K562 (cell line): Measurements from ENCODE around the gene CNGA1. TPM values are rescaled to one million over a fixed set of nuclear protein-coding genes. Genes with fewer than 3 reads are reported as not detected.

ENCODE experiments used
- ATAC-seq: fragments of 200-7000 bp; cut with Tn5 transposase; 3 replicates; pipeline ENCODE4 v1.9.1; 2020; ENCODE audit warnings: moderate library complexity
- BruUV-seq: library from RNA; stranded (reverse); fragments of 400-500 nt; replicated peaks from 2 replicates; lab custom pipeline; 2021; lab: Mats Ljungman, UMichigan
- CTCF ChIA-PET: fragments of 300-600 bp; formaldehyde crosslinking; extraction: SDS; loops from one replicate; lab custom pipeline; 2021; ENCODE audit warnings: low intra/inter-chr PET ratio; lab: Yijun Ruan, JAX
- POLR2A ChIA-PET: fragments of 300-600, 350-650 bp; sonication (Branson Sonifier 250); formaldehyde crosslinking; extraction: SDS; loops from one replicate; lab custom pipeline; 2021; ENCODE audit warnings: antibody characterized with exemption, inconsistent platforms; lab: Yijun Ruan, JAX
- DNase-seq, 4 experiments: peaks; one replicate each; pipeline versions ENCODE4 v3.0.0 to v3.0.0-alpha.2; 2011 to 2018; ENCODE audit warnings: low spot score in 3 of 4, mixed read lengths in 3 of 4; ENCODE audit errors: extremely low read depth in 1 of 4
- FAIRE-seq: peaks from 2 replicates; lab custom pipeline; 2011; peaks lifted over from hg19 to GRCh38; lab: Jason Lieb, UNC
- H2AFZ ChIP-seq: 2 replicates; pipeline ENCODE4 v1.6.0; 2011; ENCODE audit warnings: low read depth, low read length, control low read depth, inconsistent platforms
- H3K27ac ChIP-seq: fragments of 200-600 bp; 3 replicates; pipeline ENCODE4 v1.8.0; 2011; ENCODE audit warnings: low read depth, mild to moderate bottlenecking, control low read depth, inconsistent platforms, low read length, moderate library complexity, mixed read lengths; ENCODE audit errors: extremely low read depth
- H3K27me3 ChIP-seq, 2 experiments: fragments of 300-600 bp in 1 of 2; 2 replicates in 1 of 2; 3 replicates in 1 of 2; pipeline versions ENCODE4 v1.6.0 to v1.8.0; 2011; ENCODE audit warnings: inconsistent platforms in 2 of 2, low read length in 2 of 2, mild to moderate bottlenecking in 1 of 2, mixed read lengths in 1 of 2, moderate library complexity in 1 of 2; ENCODE audit not compliant: control insufficient read depth in 2 of 2, insufficient read depth in 2 of 2
- H3K36me3 ChIP-seq: fragments of 300-600 bp; 3 replicates; pipeline ENCODE4 v1.8.0; 2011; ENCODE audit warnings: mild to moderate bottlenecking, low read length, inconsistent platforms; ENCODE audit not compliant: control insufficient read depth, insufficient read depth
- H3K4me1 ChIP-seq, 2 experiments: fragments of 200-600 bp in 1 of 2; replicated peaks in 1 of 2; 2 replicates in 1 of 2; 3 replicates in 1 of 2; pipeline versions ENCODE4 v1.5.1 to v1.8.0; 2011; ENCODE audit warnings: inconsistent platforms in 2 of 2, low read length in 2 of 2, mild to moderate bottlenecking in 1 of 2, mixed read lengths in 1 of 2, moderate library complexity in 1 of 2; ENCODE audit not compliant: control insufficient read depth in 2 of 2, insufficient read depth in 2 of 2
- H3K4me2 ChIP-seq: 2 replicates; pipeline ENCODE4 v1.6.1; 2011; ENCODE audit warnings: low read length, control low read depth, inconsistent platforms, mixed read lengths; ENCODE audit not compliant: insufficient read depth
- H3K4me3 ChIP-seq: fragments of 200-600 bp; sonication (generic), shearing (Covaris generic); 2 replicates; pipeline ENCODE4 v1.5.1; 2016; ENCODE audit warnings: control low read depth, inconsistent platforms
- H3K79me2 ChIP-seq: fragments of 200-600 bp; 3 replicates; pipeline ENCODE4 v1.8.0; 2011; ENCODE audit warnings: low read length, inconsistent platforms; ENCODE audit not compliant: control insufficient read depth, insufficient read depth
- H3K9ac ChIP-seq, 2 experiments: 2 replicates each; pipeline versions ENCODE4 v1.6.0 to v1.6.1; 2011; ENCODE audit warnings: low read depth in 2 of 2, low read length in 2 of 2, control low read depth in 1 of 2, inconsistent platforms in 1 of 2, mild to moderate bottlenecking in 1 of 2, mixed read lengths in 1 of 2; ENCODE audit not compliant: insufficient read depth in 1 of 2
- H3K9me1 ChIP-seq: one replicate; pipeline ENCODE4 v1.6.0; 2011; ENCODE audit warnings: inconsistent platforms, mild to moderate bottlenecking, low read length, moderate library complexity; ENCODE audit not compliant: control insufficient read depth, insufficient read depth
- H3K9me3 ChIP-seq: replicated peaks from 2 replicates; pipeline ENCODE4 v1.5.1; 2011; ENCODE audit warnings: low read depth, low read length, inconsistent platforms; ENCODE audit not compliant: control insufficient read depth, insufficient read depth
- H4K20me1 ChIP-seq: replicated peaks from 2 replicates; pipeline ENCODE4 v1.6.1; 2011; ENCODE audit warnings: low read length, inconsistent platforms, mixed read lengths; ENCODE audit not compliant: control insufficient read depth, insufficient read depth
- BRCA1 ChIP-seq, 2 experiments: fragments of 450-650 bp in 1 of 2; sonication (generic) in 1 of 2; formaldehyde crosslinking in 1 of 2; IDR thresholded peaks; 2 replicates each; pipeline versions ENCODE4 v1.5.0 to v1.6.1; 2017 to 2020; ENCODE audit warnings: mild to moderate bottlenecking in 1 of 2, missing genetic modification reagents in 1 of 2
- ETV5 ChIP-seq: sonication (generic); formaldehyde crosslinking; IDR thresholded peaks from 2 replicates; pipeline ENCODE4 v1.4.0; 2020; ENCODE audit warnings: low read depth, mild to moderate bottlenecking, missing genetic modification reagents
- LCOR ChIP-seq: sonication (generic); formaldehyde crosslinking; IDR thresholded peaks from 2 replicates; pipeline ENCODE4 v1.8.0; 2022; ENCODE audit warnings: mild to moderate bottlenecking, missing genetic modification reagents
- MTF1 ChIP-seq: fragments of 250-450 bp; sonication (Bioruptor Pico); IDR thresholded peaks from 2 replicates; pipeline ENCODE4 v1.9.0; 2021; ENCODE audit warnings: moderate library complexity, mild to moderate bottlenecking, inconsistent platforms, borderline replicate concordance
- POLR2AphosphoS2 ChIP-seq: IDR thresholded peaks from 2 replicates; pipeline ENCODE4 v1.6.1; 2012; ENCODE audit warnings: low read length, improper control_type of control experiment
- RFX5 ChIP-seq: IDR thresholded peaks from 2 replicates; pipeline ENCODE4 v1.6.1; 2011; ENCODE audit warnings: low read depth, mild to moderate bottlenecking, improper control_type of control experiment, low read length
- SNRNP70 ChIP-seq: fragments of 200-400 bp; formaldehyde crosslinking; optimal IDR thresholded peaks from 2 replicates; pipeline ENCODE3; 2017; ENCODE audit warnings: low read depth, low read length
- TCF7L2 ChIP-seq: fragments of 150-350 bp; IDR thresholded peaks from 2 replicates; pipeline ENCODE4 v1.6.1; 2016; ENCODE audit warnings: low read depth, mild to moderate bottlenecking, low read length, moderate library complexity
- THRAP3 ChIP-seq: fragments of 450-650 bp; IDR thresholded peaks from 2 replicates; pipeline ENCODE4 v1.6.1; 2016; ENCODE audit warnings: mild to moderate bottlenecking, inconsistent platforms, borderline replicate concordance
- WGBS: fragments of 100-300 bp; shearing (Covaris generic); methylation state at CpG from one replicate; pipeline ENCODE4 v1.1.6; 2016; ENCODE audit warnings: low coverage, mixed read lengths; ENCODE audit not compliant: insufficient coverage; ENCODE audit errors: missing lambda C conversion rate; 5-methylcytosine and 5-hydroxymethylcytosine counted together
- in situ Hi-C: fragments of 300-500 bp; cut with MboI; formaldehyde crosslinking; loops from 4 replicates; pipeline ENCODE4 v1.15.0; 2018; ENCODE audit warnings: inconsistent platforms, mixed read lengths
- intact Hi-C: fragments of 100-400 bp; cut with micrococcal nuclease; formaldehyde crosslinking; loops from 2 replicates; pipeline ENCODE4 v1.14.2; 2022
- polyA plus RNA-seq, 8 experiments: library from polyadenylated mRNA; depleted of rRNA in 4 of 8; stranded (reverse) in 5 of 8; unstranded in 3 of 8; fragments of >200 nt; fragmentation: Nextera tagmentation in 2 of 8; fragmentation: Illumina TruSeq in 1 of 8; extraction: Ambion mirVana in 2 of 8; extraction: Trizol in 1 of 8; gene quantifications; 2 replicates each; pipeline versions ENCODE4 v1.2.1 to v1.2.3, GENCODE V29; 2011 to 2014; ENCODE audit warnings: inconsistent platforms in 1 of 8, missing spikeins in 1 of 8
- total RNA-seq, 7 experiments: library from RNA; depleted of rRNA in 6 of 7; stranded (reverse); fragments of >200 nt in 6 of 7; fragmentation: Illumina TruSeq in 2 of 7; extraction: Trizol in 2 of 7; gene quantifications; 2 replicates each; pipeline versions ENCODE4 v1.2.1 to v1.2.3, GENCODE V29; 2011 to 2021; ENCODE audit warnings: low replicate concordance in 1 of 7
- TF ChIP-seq, protein P1 (sequence below): fragments of 250-450 bp; sonication (Bioruptor Pico); IDR thresholded peaks from 2 replicates; pipeline ENCODE4 v1.5.1; 2021; ENCODE audit warnings: mild to moderate bottlenecking
- TF ChIP-seq, protein P2 (sequence below): fragments of 450-650 bp; IDR thresholded peaks from 2 replicates; pipeline ENCODE4 v1.6.1; 2016; ENCODE audit warnings: missing biosample characterization, missing genetic modification characterization
- TF ChIP-seq, protein P3 (sequence below): fragments of 200-800 bp; sonication (Bioruptor generic); IDR thresholded peaks from 2 replicates; pipeline ENCODE4 v1.6.1; 2017; ENCODE audit warnings: missing genetic modification characterization, missing compliant biosample characterization
- TF ChIP-seq, protein P4 (sequence below): fragments of 250-450 bp; sonication (Bioruptor Pico); IDR thresholded peaks from 2 replicates; pipeline ENCODE4 v1.4.0; 2020; ENCODE audit warnings: mild to moderate bottlenecking, moderate library complexity

The CNGA1 gene
- total and polyA plus RNA-seq, 9 of the 15 experiments (the other 6 are each of a cell fraction or from before 2014, with no cell fraction given) = 0.03 to 0.29 (median 0.04) TPM; not detected in 5

DNA sequence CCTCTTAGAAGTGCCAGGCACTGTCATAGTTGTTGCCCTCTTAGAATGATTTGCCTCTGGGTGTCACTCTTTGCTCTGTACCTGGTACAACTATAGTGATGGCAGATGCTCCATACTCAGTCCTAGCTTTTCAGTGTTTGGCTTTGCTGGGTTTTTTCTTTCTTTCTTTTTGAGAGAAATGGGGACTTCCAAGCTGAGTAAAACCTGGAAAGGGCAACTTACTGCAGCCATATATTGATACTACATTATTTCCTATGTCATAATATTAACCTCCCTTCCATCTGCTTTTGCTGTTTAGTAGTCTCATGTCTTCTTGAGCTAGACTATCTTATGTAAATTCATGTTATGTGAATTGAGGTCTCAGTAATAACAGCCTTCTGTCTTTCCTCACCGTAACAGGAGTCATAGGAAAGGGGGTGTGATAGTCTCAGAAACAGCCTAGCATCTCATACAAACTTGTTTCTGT is 49.1 kb upstream of the CNGA1 start:
- no peaks in the 10 kb centered on the region for H3K79me2 ChIP-seq
- no peak overlapping the region for H3K9ac ChIP-seq
- WGBS = 0% methylated on average over 1 of the region's 1 CpG
- intact Hi-C loops (no loop called here), in situ Hi-C loops (no loop called here)
- no peak overlapping the region for H3K4me2 ChIP-seq
- ATAC-seq (no peak), FAIRE-seq (no peak), DNase-seq (no peak)
- no peaks in the 10 kb centered on the region for H3K9me3 ChIP-seq
- BruUV-seq = no TSS peak
- H3K9me1 ChIP-seq = no peaks in the 10 kb centered on the region
- no peaks in the 10 kb centered on the region for H3K36me3 ChIP-seq
- H3K27ac ChIP-seq = no peak overlapping the region
- no peaks in the 10 kb centered on the region for H3K4me1 ChIP-seq
- no peak overlapping the region for H2AFZ ChIP-seq
- H4K20me1 ChIP-seq = no peaks in the 10 kb centered on the region
- no peak overlapping the region for H3K4me3 ChIP-seq
- H3K27me3 ChIP-seq = peaks cover 0 to 4% of the 10 kb centered on the region in 2 experiments; a peak in 1 of 5 replicates
- ChIA-PET CTCF (interaction anchor here (0.5 kb wide), 1 partner anchor 513 kb away, joined by 4 read pairs; no protein-coding TSS in a partner anchor), POLR2A (interaction anchor here (0.6 to 0.7 kb wide), 2 partner anchors 132 to 467 kb away, joined by 3 read pairs; no protein-coding TSS in a partner anchor)
- TF ChIP-seq, protein P1, sequence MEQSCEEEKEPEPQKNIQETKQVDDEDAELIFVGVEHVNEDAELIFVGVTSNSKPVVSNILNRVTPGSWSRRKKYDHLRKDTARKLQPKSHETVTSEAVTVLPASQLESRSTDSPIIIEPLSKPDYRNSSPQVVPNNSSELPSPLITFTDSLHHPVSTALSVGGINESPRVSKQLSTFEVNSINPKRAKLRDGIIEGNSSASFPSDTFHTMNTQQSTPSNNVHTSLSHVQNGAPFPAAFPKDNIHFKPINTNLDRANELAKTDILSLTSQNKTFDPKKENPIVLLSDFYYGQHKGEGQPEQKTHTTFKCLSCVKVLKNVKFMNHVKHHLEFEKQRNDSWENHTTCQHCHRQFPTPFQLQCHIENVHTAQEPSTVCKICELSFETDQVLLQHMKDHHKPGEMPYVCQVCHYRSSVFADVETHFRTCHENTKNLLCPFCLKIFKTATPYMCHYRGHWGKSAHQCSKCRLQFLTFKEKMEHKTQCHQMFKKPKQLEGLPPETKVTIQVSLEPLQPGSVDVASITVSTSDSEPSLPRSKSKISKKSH (CRISPR knock-in tag) = no peak
- no peak for TF ChIP-seq SNRNP70
- TF ChIP-seq RFX5 = no peak
- TF ChIP-seq, protein P2, sequence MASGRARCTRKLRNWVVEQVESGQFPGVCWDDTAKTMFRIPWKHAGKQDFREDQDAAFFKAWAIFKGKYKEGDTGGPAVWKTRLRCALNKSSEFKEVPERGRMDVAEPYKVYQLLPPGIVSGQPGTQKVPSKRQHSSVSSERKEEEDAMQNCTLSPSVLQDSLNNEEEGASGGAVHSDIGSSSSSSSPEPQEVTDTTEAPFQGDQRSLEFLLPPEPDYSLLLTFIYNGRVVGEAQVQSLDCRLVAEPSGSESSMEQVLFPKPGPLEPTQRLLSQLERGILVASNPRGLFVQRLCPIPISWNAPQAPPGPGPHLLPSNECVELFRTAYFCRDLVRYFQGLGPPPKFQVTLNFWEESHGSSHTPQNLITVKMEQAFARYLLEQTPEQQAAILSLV (tag) = no peak
- TF ChIP-seq, protein P3, sequence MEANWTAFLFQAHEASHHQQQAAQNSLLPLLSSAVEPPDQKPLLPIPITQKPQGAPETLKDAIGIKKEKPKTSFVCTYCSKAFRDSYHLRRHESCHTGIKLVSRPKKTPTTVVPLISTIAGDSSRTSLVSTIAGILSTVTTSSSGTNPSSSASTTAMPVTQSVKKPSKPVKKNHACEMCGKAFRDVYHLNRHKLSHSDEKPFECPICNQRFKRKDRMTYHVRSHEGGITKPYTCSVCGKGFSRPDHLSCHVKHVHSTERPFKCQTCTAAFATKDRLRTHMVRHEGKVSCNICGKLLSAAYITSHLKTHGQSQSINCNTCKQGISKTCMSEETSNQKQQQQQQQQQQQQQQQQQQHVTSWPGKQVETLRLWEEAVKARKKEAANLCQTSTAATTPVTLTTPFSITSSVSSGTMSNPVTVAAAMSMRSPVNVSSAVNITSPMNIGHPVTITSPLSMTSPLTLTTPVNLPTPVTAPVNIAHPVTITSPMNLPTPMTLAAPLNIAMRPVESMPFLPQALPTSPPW (CRISPR knock-in tag) = no peak
- TF ChIP-seq, protein P4, sequence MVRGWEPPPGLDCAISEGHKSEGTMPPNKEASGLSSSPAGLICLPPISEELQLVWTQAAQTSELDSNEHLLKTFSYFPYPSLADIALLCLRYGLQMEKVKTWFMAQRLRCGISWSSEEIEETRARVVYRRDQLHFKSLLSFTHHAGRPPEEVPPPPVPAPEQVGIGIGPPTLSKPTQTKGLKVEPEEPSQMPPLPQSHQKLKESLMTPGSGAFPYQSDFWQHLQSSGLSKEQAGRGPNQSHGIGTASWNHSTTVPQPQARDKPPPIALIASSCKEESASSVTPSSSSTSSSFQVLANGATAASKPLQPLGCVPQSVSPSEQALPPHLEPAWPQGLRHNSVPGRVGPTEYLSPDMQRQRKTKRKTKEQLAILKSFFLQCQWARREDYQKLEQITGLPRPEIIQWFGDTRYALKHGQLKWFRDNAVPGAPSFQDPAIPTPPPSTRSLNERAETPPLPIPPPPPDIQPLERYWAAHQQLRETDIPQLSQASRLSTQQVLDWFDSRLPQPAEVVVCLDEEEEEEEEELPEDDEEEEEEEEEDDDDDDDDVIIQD (CRISPR knock-in tag) = no peak
- TF ChIP-seq BRCA1 (IDR thresholded peaks at IDR 0.05) = no peak
- no peak for TF ChIP-seq BRCA1 (CRISPR knock-in tag; IDR thresholded peaks at IDR 0.05)
- TF ChIP-seq THRAP3 = no peak
- TF ChIP-seq ETV5 (CRISPR knock-in tag) = no peak
- TF ChIP-seq MTF1 (CRISPR knock-in tag) = no peak
- TF ChIP-seq POLR2AphosphoS2 = no peak
- TF ChIP-seq TCF7L2 = no peak
- TF ChIP-seq LCOR (CRISPR knock-in tag) = no peak
